GM18867 (cell line): ENCODE measurements around the gene TOMM70.
"Not testable (repeated sequence)": the region's sequence is repeated elsewhere in the genome, so short reads cannot be mapped to it uniquely, and the experiment has no call there.

Experiments used
- ATAC-seq: cut with Tn5 transposase; IDR thresholded peaks from one replicate; pipeline ENCODE4 v1.9.1; 2021; ENCODE audit warnings: mild to moderate bottlenecking, moderate library complexity; ENCODE audit not compliant: unreplicated experiment

Gene TOMM70

GRCh38 chr3:100400780-100401673 is at the start of gene TOMM70, which contains the start of gene LNP1:
Gene TOMM70 (minus strand): TSS chr3:100401089. CDS start chr3:100400949, 140 bp downstream.
Gene LNP1 (plus strand): TSS chr3:100401539. CDS start chr3:100429730, 28,191 bp downstream.
- peak; percentile 91 for ATAC-seq

GRCh38 chr3:100449214-100449613 is 48.3 kb upstream of the TOMM70 start:
- ATAC-seq = no peak

GRCh38 chr3:100448079-100448478 is 47.2 kb upstream of the TOMM70 start:
- no peak for ATAC-seq

GRCh38 chr3:100447067-100447466 is 46.2 kb upstream of the TOMM70 start:
- not testable (repeated sequence) for ATAC-seq

GRCh38 chr3:100443690-100444089 is 42.8 kb upstream of the TOMM70 start:
- no peak for ATAC-seq

- no peak for ATAC-seq
These were observed 40.0 kb upstream of the TOMM70 start for GRCh38 chr3:100440895-100441294.

GRCh38 chr3:100438623-100438974 is 37.7 kb upstream of the TOMM70 start:
- ATAC-seq = no peak

- ATAC-seq = no peak
These were observed 37.1 kb upstream of the TOMM70 start for GRCh38 chr3:100437721-100438622.

GRCh38 chr3:100436951-100437350 is 36.1 kb upstream of the TOMM70 start:
- no peak for ATAC-seq

- no peak for ATAC-seq
These were observed 28.4 kb upstream of the TOMM70 start for GRCh38 chr3:100429187-100429716.

- ATAC-seq = no peak
These were observed 26.8 kb upstream of the TOMM70 start for GRCh38 chr3:100427699-100428098.

GRCh38 chr3:100426067-100426682 is 25.3 kb upstream of the TOMM70 start:
- ATAC-seq = no peak

- no peak for ATAC-seq
These were observed 24.4 kb upstream of the TOMM70 start for GRCh38 chr3:100425316-100425715.

- ATAC-seq = no peak
These were observed 23.4 kb upstream of the TOMM70 start for GRCh38 chr3:100424261-100424660.

- no peak for ATAC-seq
These were observed 22.7 kb upstream of the TOMM70 start for GRCh38 chr3:100423611-100424010.

- no peak for ATAC-seq
These were observed 20.0 kb upstream of the TOMM70 start for GRCh38 chr3:100420885-100421284.

- ATAC-seq = no peak
These were observed 18.5 kb upstream of the TOMM70 start for GRCh38 chr3:100419406-100419805.

- ATAC-seq = no peak
These were observed 16.0 kb upstream of the TOMM70 start for GRCh38 chr3:100416863-100417262.

- ATAC-seq = no peak
These were observed 15.3 kb upstream of the TOMM70 start for GRCh38 chr3:100416176-100416575.

- no peak for ATAC-seq
These were observed 12.7 kb upstream of the TOMM70 start for GRCh38 chr3:100413613-100414012.
